Spleen (tissue), 7 donors: Measurements from ENCODE around the gene BACE2.

ENCODE experiments used
- CTCF ChIP-seq, 11 experiments: fragments of 200-600 bp in 7 of 11; fragments of 450-650 bp in 4 of 11; sonication (generic) in 4 of 11; IDR thresholded peaks in 8 of 11; conservative IDR thresholded peaks in 3 of 11; 1 replicate in 7 of 11; 2 replicates in 4 of 11; pipeline versions ENCODE4 v1.4.0 to v1.8.0; 2016 to 2021; ENCODE audit warnings: antibody characterized with exemption in 11 of 11, inconsistent platforms in 4 of 11, mild to moderate bottlenecking in 1 of 11
- POLR2A ChIP-seq, 3 donors: fragments of 450-650 bp; IDR thresholded peaks; one replicate each; pipeline ENCODE4 v1.5.1; 2017; ENCODE audit warnings: antibody characterized with exemption in 3 of 3, mild to moderate bottlenecking in 1 of 3
- donor health status: DM: no; HTN: no; CAD: no; lungs with moderate emphysema.
- donor health status: DM: no; HTN: no; CAD: no.
- donor health status: DM: no; HTN: no; CAD: no.

GRCh38 chr21:41148798-41149197 lies 19.2 kb upstream of the BACE2 start:
- TF ChIP-seq CTCF (IDR thresholded peaks at IDR 0.05 in 8 of 11, conservative IDR thresholded peaks at IDR 0.05 in 3 of 11) (no peak), POLR2A (IDR thresholded peaks at IDR 0.05) (no peak)
